Endodermal cell (in vitro differentiated cells): ENCODE measurements around the gene COL24A1. TPM values are rescaled to one million over a fixed set of nuclear protein-coding genes. Genes with fewer than 3 reads are reported as not detected.

Experiments used
- DNase-seq: peaks from one replicate; pipeline ENCODE4 v3.0.0-alpha.2; 2017
- H3K27ac ChIP-seq: 2 replicates; pipeline ENCODE4 v1.5.1; 2013; ENCODE audit warnings: mild to moderate bottlenecking, low read depth, low read length, moderate library complexity
- H3K27me3 ChIP-seq: 2 replicates; pipeline ENCODE4 v1.6.1; 2013; ENCODE audit warnings: mild to moderate bottlenecking, low read length, moderate library complexity; ENCODE audit not compliant: insufficient read depth, control insufficient read depth, poor library complexity, severe bottlenecking
- H3K36me3 ChIP-seq: 2 replicates; pipeline ENCODE4 v1.7.0; 2013; ENCODE audit warnings: mild to moderate bottlenecking, low read length, moderate library complexity; ENCODE audit not compliant: control insufficient read depth, insufficient read depth
- H3K4me1 ChIP-seq: one replicate; pipeline ENCODE4 v1.7.0; 2013; ENCODE audit warnings: low read length; ENCODE audit not compliant: control insufficient read depth, insufficient read depth
- H3K4me3 ChIP-seq: 2 replicates; pipeline ENCODE4 v1.5.1; 2013; ENCODE audit warnings: mild to moderate bottlenecking, low read length, moderate library complexity
- H3K9ac ChIP-seq: 2 replicates; pipeline ENCODE4 v1.6.1; 2013; ENCODE audit warnings: mild to moderate bottlenecking, low read length, moderate library complexity; ENCODE audit not compliant: poor library complexity, severe bottlenecking; ENCODE audit errors: extremely low read depth
- H3K9me3 ChIP-seq: 2 replicates; pipeline ENCODE4 v1.6.1; 2013; ENCODE audit warnings: mild to moderate bottlenecking, low read length, moderate library complexity; ENCODE audit not compliant: control insufficient read depth
- H3K27ac Mint-ChIP-seq: 2 replicates; pipeline ENCODE4 v1.8.0; 2020; ENCODE audit warnings: mixed read lengths
- H3K27me3 Mint-ChIP-seq: 2 replicates; pipeline ENCODE4 v1.8.0; 2021; ENCODE audit warnings: mild to moderate bottlenecking, mixed read lengths; ENCODE audit not compliant: insufficient read depth
- H3K36me3 Mint-ChIP-seq: 2 replicates; pipeline ENCODE4 v1.8.0; 2020; ENCODE audit warnings: low read depth, mixed read lengths
- H3K4me1 Mint-ChIP-seq: 2 replicates; pipeline ENCODE4 v1.8.0; 2020; ENCODE audit warnings: mixed read lengths
- H3K4me3 Mint-ChIP-seq: 2 replicates; pipeline ENCODE4 v1.8.0; 2020; ENCODE audit warnings: mild to moderate bottlenecking, moderate library complexity, mixed read lengths
- H3K9me3 Mint-ChIP-seq: 2 replicates; pipeline ENCODE4 v1.8.0; 2020; ENCODE audit warnings: mild to moderate bottlenecking, mixed read lengths
- WGBS, 2 experiments: methylation state at CpG; one replicate each; pipeline versions ENCODE4 v1.1.5 to v1.1.7; 2013; ENCODE audit warnings: missing lambda C conversion rate in 2 of 2, mixed read lengths in 1 of 2; ENCODE audit not compliant: insufficient coverage in 1 of 2, insufficient read length in 1 of 2; 5-methylcytosine and 5-hydroxymethylcytosine counted together
- total RNA-seq, 2 donors: library from RNA; stranded (reverse); fragmentation: NEBNext Ultra II Directional in 1 of 2; extraction: Animal tissue kit (Norgen Biotek cat#: 25700) in 1 of 2; gene quantifications; 2 replicates in 1 of 2; 3 replicates in 1 of 2; pipeline ENCODE4 v1.2.1, GENCODE V29; 2021
- TF ChIP-seq, protein P1 (sequence below): fragments of 200-600 bp; sonication (generic); conservative IDR thresholded peaks from 2 replicates; pipeline ENCODE4 v1.5.0; 2021; ENCODE audit warnings: antibody characterized with exemption, mild to moderate bottlenecking

Gene COL24A1
- total RNA-seq, 2 donors from 2014 or later: 0.84 to 0.95 TPM

DNA sequence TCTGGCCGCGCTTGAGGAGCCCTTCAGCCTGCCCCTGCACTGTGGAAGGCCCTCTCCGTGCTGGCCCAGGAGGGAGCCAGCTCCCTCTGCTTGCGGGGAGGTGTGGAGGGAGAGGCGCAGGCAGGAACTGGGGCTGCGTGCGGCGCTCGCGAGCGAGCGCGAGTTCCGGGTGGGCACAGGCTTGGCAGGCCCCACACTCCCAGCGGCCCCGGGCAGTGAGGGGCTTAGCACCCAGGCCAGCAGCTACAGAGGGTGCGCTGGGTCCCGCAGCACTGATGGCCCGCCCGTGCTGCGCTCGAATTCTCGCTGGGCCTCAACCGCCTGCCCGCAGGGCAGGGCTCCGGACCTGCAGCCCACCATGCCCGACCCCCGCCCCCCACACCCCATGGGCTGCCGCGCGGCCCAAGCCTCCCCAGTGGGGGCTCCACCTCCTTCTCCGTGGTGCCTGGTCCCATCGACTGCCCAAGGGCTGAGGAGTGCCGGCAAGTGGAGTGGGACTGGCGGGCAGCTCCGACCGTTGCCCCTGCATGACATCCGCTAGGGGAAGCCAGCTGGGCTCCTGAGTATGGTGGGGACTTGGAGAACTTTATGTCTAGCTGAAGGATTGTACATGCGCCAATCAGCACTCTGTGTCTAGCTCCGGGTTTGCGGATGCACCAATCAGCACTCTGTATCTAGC lies 46.0 kb downstream of the COL24A1 start:
- Mint-ChIP-seq H3K4me3 (no peak overlapping the region), H3K36me3 (no peaks in the 10 kb centered on the region), H3K27ac (no peak overlapping the region), H3K9me3 (no peaks in the 10 kb centered on the region), H3K27me3 (no peaks in the 10 kb centered on the region), H3K4me1 (no peaks in the 10 kb centered on the region)
- DNase-seq: no peak
- WGBS, 2 experiments: 61 to 75% methylated on average over 3 to 40 of the region's 41 CpGs
- H3K36me3 ChIP-seq: no peaks in the 10 kb centered on the region
- H3K9ac ChIP-seq: no peak overlapping the region
- no peaks in the 10 kb centered on the region for H3K4me1 ChIP-seq
- H3K27ac ChIP-seq: no peak overlapping the region
- TF ChIP-seq, protein P1, sequence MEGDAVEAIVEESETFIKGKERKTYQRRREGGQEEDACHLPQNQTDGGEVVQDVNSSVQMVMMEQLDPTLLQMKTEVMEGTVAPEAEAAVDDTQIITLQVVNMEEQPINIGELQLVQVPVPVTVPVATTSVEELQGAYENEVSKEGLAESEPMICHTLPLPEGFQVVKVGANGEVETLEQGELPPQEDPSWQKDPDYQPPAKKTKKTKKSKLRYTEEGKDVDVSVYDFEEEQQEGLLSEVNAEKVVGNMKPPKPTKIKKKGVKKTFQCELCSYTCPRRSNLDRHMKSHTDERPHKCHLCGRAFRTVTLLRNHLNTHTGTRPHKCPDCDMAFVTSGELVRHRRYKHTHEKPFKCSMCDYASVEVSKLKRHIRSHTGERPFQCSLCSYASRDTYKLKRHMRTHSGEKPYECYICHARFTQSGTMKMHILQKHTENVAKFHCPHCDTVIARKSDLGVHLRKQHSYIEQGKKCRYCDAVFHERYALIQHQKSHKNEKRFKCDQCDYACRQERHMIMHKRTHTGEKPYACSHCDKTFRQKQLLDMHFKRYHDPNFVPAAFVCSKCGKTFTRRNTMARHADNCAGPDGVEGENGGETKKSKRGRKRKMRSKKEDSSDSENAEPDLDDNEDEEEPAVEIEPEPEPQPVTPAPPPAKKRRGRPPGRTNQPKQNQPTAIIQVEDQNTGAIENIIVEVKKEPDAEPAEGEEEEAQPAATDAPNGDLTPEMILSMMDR: no peak
- no peaks in the 10 kb centered on the region for H3K27me3 ChIP-seq
- no peak overlapping the region for H3K4me3 ChIP-seq
- no peaks in the 10 kb centered on the region for H3K9me3 ChIP-seq

GRCh38 chr1:86105533-86105866 lies 51.1 kb downstream of the COL24A1 start:
- Mint-ChIP-seq H3K4me3 (no peak overlapping the region), H3K27ac (no peak overlapping the region), H3K4me1 (peaks cover 1% of the 10 kb centered on the region), H3K27me3 (no peaks in the 10 kb centered on the region), H3K9me3 (no peaks in the 10 kb centered on the region), H3K36me3 (no peaks in the 10 kb centered on the region)
- H3K27me3 ChIP-seq: no peaks in the 10 kb centered on the region
- no peak overlapping the region for H3K4me3 ChIP-seq
- H3K27ac ChIP-seq: no peak overlapping the region
- no peak for DNase-seq
- TF ChIP-seq, protein P1: no peak
- 83 to 94% methylated on average over 1 to 2 of the region's 2 CpGs for WGBS, 2 experiments
- H3K36me3 ChIP-seq: no peaks in the 10 kb centered on the region
- H3K9ac ChIP-seq: no peak overlapping the region
- no peaks in the 10 kb centered on the region for H3K9me3 ChIP-seq
- no peaks in the 10 kb centered on the region for H3K4me1 ChIP-seq

GRCh38 chr1:86104606-86105532 lies 51.7 kb downstream of the COL24A1 start:
- Mint-ChIP-seq H3K4me3 (no peak overlapping the region), H3K27ac (no peak overlapping the region)
- WGBS, 2 experiments: 94 to 100% methylated on average over 6 to 12 of the region's 12 CpGs

More at GRCh38 chr1:86104606-86105532, 51.7 kb downstream of the COL24A1 start:
- Histone ChIP-seq H3K4me1 (no peaks in the 10 kb centered on the region), H3K36me3 (no peaks in the 10 kb centered on the region), H3K27me3 (no peaks in the 10 kb centered on the region), H3K9ac (no peak overlapping the region), H3K27ac (no peak overlapping the region), H3K4me3 (no peak overlapping the region), H3K9me3 (no peaks in the 10 kb centered on the region)
- H3K36me3 Mint-ChIP-seq: no peaks in the 10 kb centered on the region
- peak; percentile 46 for DNase-seq
- H3K4me1 Mint-ChIP-seq: peaks cover 2% of the 10 kb centered on the region
- TF ChIP-seq, protein P1: no peak
- H3K9me3 Mint-ChIP-seq: no peaks in the 10 kb centered on the region
- H3K27me3 Mint-ChIP-seq: no peaks in the 10 kb centered on the region
